Retinal pigment epithelial cell (primary cell): ENCODE results near the gene ANKRD9.

ENCODE experiments used
- DNase-seq: peaks from one replicate; pipeline ENCODE4 v3.0.0-alpha.2; 2010; ENCODE audit warnings: low read depth
- H3K4me3 ChIP-seq: 2 replicates; pipeline ENCODE4 v1.5.1; 2011; ENCODE audit warnings: mild to moderate bottlenecking, low read length, control low read depth, moderate library complexity
- TF ChIP-seq, protein P1 (sequence below): conservative IDR thresholded peaks from 2 replicates; pipeline ENCODE4 v1.5.1; 2011; ENCODE audit warnings: low read depth, low read length, control low read depth, inconsistent platforms

Gene ANKRD9

DNA sequence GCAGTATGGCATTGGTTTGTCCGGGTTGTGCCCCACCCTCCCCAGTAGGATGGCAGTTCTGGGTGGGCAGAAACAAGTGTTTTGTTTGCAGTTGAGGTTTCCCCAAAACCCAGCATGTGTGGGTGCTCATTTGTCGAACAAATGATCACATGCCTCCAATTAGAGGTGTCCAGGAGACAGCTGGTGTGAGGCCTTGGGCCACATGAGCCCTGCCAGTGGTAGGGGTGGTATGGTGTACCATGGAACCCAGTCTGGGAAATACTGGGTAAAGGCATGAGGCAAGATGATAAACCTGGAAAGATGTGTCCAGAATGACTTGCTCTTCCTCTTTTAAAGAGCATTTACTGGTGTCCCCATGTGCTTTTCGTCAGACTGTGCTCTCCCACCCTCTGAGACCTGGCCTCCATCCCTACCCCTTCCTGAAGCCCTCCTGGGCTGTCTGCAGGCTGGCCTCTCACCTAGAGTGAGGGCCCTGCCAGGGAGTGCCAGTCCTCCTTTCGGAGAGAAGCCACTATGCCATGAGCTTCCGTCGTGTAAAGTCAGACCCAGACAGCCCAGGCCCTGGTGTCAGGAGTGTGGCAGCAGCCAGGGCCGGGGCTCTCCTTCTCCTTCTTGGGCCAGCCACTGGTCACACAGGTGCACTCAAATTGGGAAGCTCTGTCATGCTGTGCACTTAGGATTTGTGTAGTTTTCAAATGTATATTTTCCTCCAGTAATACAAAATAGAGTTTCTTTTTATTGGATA, 17.6 kb downstream of the ANKRD9 start:
- no peak overlapping the region for H3K4me3 ChIP-seq
- TF ChIP-seq, protein P1, sequence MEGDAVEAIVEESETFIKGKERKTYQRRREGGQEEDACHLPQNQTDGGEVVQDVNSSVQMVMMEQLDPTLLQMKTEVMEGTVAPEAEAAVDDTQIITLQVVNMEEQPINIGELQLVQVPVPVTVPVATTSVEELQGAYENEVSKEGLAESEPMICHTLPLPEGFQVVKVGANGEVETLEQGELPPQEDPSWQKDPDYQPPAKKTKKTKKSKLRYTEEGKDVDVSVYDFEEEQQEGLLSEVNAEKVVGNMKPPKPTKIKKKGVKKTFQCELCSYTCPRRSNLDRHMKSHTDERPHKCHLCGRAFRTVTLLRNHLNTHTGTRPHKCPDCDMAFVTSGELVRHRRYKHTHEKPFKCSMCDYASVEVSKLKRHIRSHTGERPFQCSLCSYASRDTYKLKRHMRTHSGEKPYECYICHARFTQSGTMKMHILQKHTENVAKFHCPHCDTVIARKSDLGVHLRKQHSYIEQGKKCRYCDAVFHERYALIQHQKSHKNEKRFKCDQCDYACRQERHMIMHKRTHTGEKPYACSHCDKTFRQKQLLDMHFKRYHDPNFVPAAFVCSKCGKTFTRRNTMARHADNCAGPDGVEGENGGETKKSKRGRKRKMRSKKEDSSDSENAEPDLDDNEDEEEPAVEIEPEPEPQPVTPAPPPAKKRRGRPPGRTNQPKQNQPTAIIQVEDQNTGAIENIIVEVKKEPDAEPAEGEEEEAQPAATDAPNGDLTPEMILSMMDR: no peak
- DNase-seq: no peak

GRCh38 chr14:102491366-102491765, 18.2 kb downstream of the ANKRD9 start:
- TF ChIP-seq, protein P1: no peak
- DNase-seq: no peak
- no peak overlapping the region for H3K4me3 ChIP-seq

DNA sequence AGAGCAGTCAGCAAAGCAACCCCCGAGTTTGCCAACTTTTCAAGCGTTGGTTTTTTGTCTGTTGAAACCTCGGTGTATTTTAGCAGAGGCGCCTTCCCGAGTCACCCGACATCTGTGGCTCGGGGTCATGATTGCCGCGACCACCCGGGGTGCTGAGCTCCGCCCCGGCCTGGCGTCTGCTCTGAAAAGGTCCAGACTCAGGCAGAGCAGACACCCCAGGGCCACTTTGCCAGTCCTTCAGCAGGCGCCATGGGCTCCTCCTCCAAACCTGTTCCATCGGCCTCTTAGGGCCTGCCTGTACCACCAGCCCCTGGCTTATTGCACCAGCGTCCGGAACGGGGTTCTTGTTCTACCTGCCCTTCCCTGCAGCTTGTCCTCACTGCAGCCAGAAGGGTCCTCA, 19.1 kb downstream of the ANKRD9 start:
- no peak overlapping the region for H3K4me3 ChIP-seq
- TF ChIP-seq, protein P1: no peak
- no peak for DNase-seq

- no peak for DNase-seq
- TF ChIP-seq, protein P1: no peak
- no peak overlapping the region for H3K4me3 ChIP-seq
Measured at GRCh38 chr14:102487204-102487577, 22.4 kb downstream of the ANKRD9 start.

GRCh38 chr14:102486513-102487203, 22.9 kb downstream of the ANKRD9 start:
- H3K4me3 ChIP-seq: no peak overlapping the region
- TF ChIP-seq, protein P1: no peak
- DNase-seq: no peak

DNA sequence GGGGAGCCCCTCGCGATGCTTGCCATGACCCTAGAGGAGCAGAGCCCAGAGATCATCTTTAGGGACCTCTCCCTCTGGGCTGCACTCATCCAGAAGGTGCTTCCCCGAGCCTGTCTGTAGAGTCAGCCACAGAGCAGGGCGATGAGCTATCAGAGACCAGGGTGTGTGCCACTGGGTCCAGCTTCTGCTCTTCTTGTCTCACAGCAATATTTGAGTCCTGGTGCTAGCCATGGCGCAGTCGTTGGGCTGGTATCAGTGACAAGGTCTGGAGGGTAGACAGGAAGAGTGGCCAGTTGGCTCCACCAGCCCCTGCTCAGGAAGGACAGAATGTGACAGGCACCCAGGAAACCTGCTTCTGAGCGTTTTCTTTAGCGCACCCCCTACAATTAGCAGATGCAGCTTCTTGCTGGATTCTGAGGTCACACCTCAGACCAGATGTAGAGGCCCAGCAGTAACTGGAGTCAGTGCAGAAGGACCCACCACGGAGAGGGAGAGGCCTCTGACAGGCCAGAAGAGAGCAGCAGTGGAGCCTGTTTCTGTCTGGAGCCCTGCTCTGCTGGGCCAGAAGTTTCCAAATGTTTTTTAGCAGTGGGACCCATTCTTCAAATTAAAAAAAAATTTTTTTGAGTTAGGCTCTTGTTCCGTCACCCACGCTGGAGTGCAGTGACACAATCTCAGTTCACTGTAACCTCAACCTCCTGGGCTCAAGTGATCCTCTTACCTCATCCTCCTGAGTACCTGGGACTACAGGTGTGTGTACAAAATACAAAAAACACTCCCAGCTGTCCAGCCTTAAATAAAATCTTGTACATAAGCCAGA, 23.7 kb downstream of the ANKRD9 start:
- H3K4me3 ChIP-seq: no peak overlapping the region
- no peak for DNase-seq
- TF ChIP-seq, protein P1: no peak
